Measurements from ENCODE around the gene SPESP1.
A peak's percentile ranks its signal among the peaks of the same experiment; 100 is the strongest.
"Not testable (repeated sequence)": the region's sequence is repeated elsewhere in the genome, so short reads cannot be mapped to it uniquely, and the experiment has no call there.

The SPESP1 gene

DNA sequence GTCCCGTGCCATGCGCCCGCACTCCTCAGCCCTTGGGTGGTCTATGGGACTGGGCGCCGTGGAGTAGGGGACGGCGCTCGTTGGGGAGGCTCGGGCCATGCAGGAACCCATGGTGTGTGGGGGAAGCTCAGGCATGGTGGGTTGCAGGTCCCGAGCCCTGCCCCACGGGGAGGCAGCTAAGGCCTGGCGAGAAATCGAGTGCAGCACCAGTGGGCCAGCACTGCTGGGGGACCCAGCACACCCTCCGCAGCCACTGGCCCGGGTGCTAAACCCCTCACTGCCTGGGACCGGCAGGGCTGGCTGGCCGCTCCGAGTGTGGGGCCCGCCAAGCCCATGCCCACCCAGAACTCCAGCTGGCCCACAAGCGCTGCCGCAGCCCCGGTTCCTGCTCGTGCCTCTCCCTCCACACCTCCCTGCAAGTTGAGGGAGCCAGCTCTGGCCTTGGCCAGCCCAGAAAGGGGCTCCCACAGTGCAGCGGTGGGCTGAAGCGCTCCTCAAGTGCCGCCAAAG, 45.4 kb downstream of the SPESP1 start:
- no CpG with 5 or more reads among the region's 26 CpGs for WGBS (ENCODE audit: extremely low coverage, insufficient coverage, insufficient read length)
- H3K79me1 ChIP-seq (ENCODE audit: low read length); H4K91ac ChIP-seq (ENCODE audit: low read depth, low read length); H3K9ac ChIP-seq (ENCODE audit: low read length); H3K4me1 ChIP-seq (ENCODE audit: control insufficient read depth in 1 of 2, insufficient read depth in 2 of 2, low read length in 2 of 2); H3K36me3 ChIP-seq (ENCODE audit: control insufficient read depth in 1 of 2, insufficient read depth in 2 of 2, low read length in 2 of 2); H3K27ac ChIP-seq (ENCODE audit: low read depth, low read length); DNase-seq; H4K8ac ChIP-seq (ENCODE audit: low read depth, low read length); H3K4ac ChIP-seq (ENCODE audit: low read depth, low read length); H2AK5ac ChIP-seq (ENCODE audit: low read length); H2AFZ ChIP-seq (ENCODE audit: insufficient read depth, low read length, poor library complexity); H2BK120ac ChIP-seq (ENCODE audit: insufficient read depth, low read length, poor library complexity); H3K9me3 ChIP-seq (ENCODE audit: insufficient read depth, low read depth, low read length); H3K27me3 ChIP-seq (ENCODE audit: insufficient read depth, low read length); H3K18ac ChIP-seq (ENCODE audit: low read length); H3K14ac ChIP-seq (ENCODE audit: low read length); H4K12ac ChIP-seq (ENCODE audit: low read depth, low read length); H2BK12ac ChIP-seq (ENCODE audit: low read length); H2BK5ac ChIP-seq (ENCODE audit: low read depth, low read length, poor library complexity); H3K79me2 ChIP-seq (ENCODE audit: control insufficient read depth, insufficient read depth, low read length, poor library complexity); H3K4me2 ChIP-seq (ENCODE audit: low read length); H3K23ac ChIP-seq (ENCODE audit: low read length): not testable (repeated sequence)
- H3K4me3 ChIP-seq (ENCODE audit: low read depth, low read length) = peak overlapping the region; percentile 59

DNA sequence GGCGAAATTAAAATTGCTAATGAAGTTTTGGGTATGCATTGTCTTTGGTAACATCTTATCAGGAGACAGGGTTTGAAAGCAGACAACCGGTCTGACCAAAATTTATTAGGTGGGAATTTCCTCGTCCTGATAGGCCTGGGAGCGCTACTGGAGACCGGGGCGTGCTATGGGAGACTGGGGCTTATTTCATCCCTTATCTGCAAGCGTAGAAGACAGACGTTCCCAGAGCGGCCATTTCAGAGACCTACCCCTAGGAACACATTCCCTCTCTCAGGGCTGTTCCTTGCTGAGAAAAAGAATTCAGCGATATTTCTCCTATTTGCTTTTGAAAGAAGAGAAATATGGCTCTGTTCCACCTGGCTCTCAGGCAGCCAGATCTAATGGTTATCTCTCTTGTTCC, 47.1 kb downstream of the SPESP1 start:
- not testable (repeated sequence) for H3K27me3 ChIP-seq (ENCODE audit: insufficient read depth, low read length); H3K9me3 ChIP-seq (ENCODE audit: insufficient read depth, low read depth, low read length); H3K4me2 ChIP-seq (ENCODE audit: low read length); H3K18ac ChIP-seq (ENCODE audit: low read length); H3K14ac ChIP-seq (ENCODE audit: low read length); H3K4me1 ChIP-seq (ENCODE audit: control insufficient read depth in 1 of 2, insufficient read depth in 2 of 2, low read length in 2 of 2); H2AK5ac ChIP-seq (ENCODE audit: low read length); H2BK120ac ChIP-seq (ENCODE audit: insufficient read depth, low read length, poor library complexity); H4K91ac ChIP-seq (ENCODE audit: low read depth, low read length); H3K79me1 ChIP-seq (ENCODE audit: low read length); DNase-seq; H4K12ac ChIP-seq (ENCODE audit: low read depth, low read length); H4K8ac ChIP-seq (ENCODE audit: low read depth, low read length); H2BK5ac ChIP-seq (ENCODE audit: low read depth, low read length, poor library complexity); H3K36me3 ChIP-seq (ENCODE audit: control insufficient read depth in 1 of 2, insufficient read depth in 2 of 2, low read length in 2 of 2); H3K79me2 ChIP-seq (ENCODE audit: control insufficient read depth, insufficient read depth, low read length, poor library complexity); H3K27ac ChIP-seq (ENCODE audit: low read depth, low read length); H3K4ac ChIP-seq (ENCODE audit: low read depth, low read length); H3K9ac ChIP-seq (ENCODE audit: low read length); H3K4me3 ChIP-seq (ENCODE audit: low read depth, low read length); H2BK12ac ChIP-seq (ENCODE audit: low read length); H3K23ac ChIP-seq (ENCODE audit: low read length); H2AFZ ChIP-seq (ENCODE audit: insufficient read depth, low read length, poor library complexity)
- WGBS (ENCODE audit: extremely low coverage, insufficient coverage, insufficient read length) = no CpG with 5 or more reads among the region's 10 CpGs

DNA sequence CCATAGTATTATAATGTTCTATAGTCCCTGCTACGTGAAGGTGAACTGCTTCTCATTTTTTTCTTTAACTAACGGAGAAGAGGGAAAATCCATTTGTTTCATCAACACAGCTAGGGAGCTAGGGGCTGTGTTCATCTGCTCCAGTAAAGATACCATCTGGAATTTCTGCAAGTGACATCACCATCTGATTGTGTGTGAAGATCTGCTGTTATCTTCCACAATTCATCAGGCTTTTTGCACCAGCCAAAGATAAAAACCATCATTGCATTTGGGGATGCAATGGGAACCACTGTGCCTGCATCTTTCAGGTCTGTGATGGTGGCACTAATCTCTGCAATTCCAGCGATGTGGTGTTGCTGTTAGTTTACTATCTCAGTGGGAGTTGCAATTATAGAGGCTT, 48.7 kb downstream of the SPESP1 start:
- H2AFZ ChIP-seq (ENCODE audit: insufficient read depth, low read length, poor library complexity) = no peak overlapping the region
- no peak overlapping the region for H3K4me2 ChIP-seq (ENCODE audit: low read length)
- H3K4me3 ChIP-seq (ENCODE audit: low read depth, low read length) = no peak overlapping the region
- no peak overlapping the region for H4K91ac ChIP-seq (ENCODE audit: low read depth, low read length)
- no peak overlapping the region for H3K9ac ChIP-seq (ENCODE audit: low read length)
- H3K27me3 ChIP-seq (ENCODE audit: insufficient read depth, low read length) = no peaks in the 10 kb centered on the region
- H3K36me3 ChIP-seq (ENCODE audit: control insufficient read depth in 1 of 2, insufficient read depth in 2 of 2, low read length in 2 of 2) = no peaks in the 10 kb centered on the region
- H3K14ac ChIP-seq (ENCODE audit: low read length) = no peak overlapping the region
- H3K79me1 ChIP-seq (ENCODE audit: low read length) = no peaks in the 10 kb centered on the region
- no peak overlapping the region for H3K23ac ChIP-seq (ENCODE audit: low read length)
- H4K8ac ChIP-seq (ENCODE audit: low read depth, low read length) = no peak overlapping the region
- H2BK120ac ChIP-seq (ENCODE audit: insufficient read depth, low read length, poor library complexity) = no peak overlapping the region
- no peaks in the 10 kb centered on the region for H3K4me1 ChIP-seq (ENCODE audit: control insufficient read depth in 1 of 2, insufficient read depth in 2 of 2, low read length in 2 of 2)
- no CpG with 5 or more reads among the region's 3 CpGs for WGBS (ENCODE audit: extremely low coverage, insufficient coverage, insufficient read length)
- no peak overlapping the region for H2BK5ac ChIP-seq (ENCODE audit: low read depth, low read length, poor library complexity)
- H4K12ac ChIP-seq (ENCODE audit: low read depth, low read length) = no peak overlapping the region
- H3K79me2 ChIP-seq (ENCODE audit: control insufficient read depth, insufficient read depth, low read length, poor library complexity) = no peaks in the 10 kb centered on the region
- H3K27ac ChIP-seq (ENCODE audit: low read depth, low read length) = no peak overlapping the region
- peak; percentile 84 to 97 for DNase-seq
- H3K9me3 ChIP-seq (ENCODE audit: insufficient read depth, low read depth, low read length) = peaks cover 9% of the 10 kb centered on the region
- no peak overlapping the region for H3K4ac ChIP-seq (ENCODE audit: low read depth, low read length)
- no peak overlapping the region for H2AK5ac ChIP-seq (ENCODE audit: low read length)
- no peak overlapping the region for H3K18ac ChIP-seq (ENCODE audit: low read length)
- H2BK12ac ChIP-seq (ENCODE audit: low read length) = no peak overlapping the region

DNA sequence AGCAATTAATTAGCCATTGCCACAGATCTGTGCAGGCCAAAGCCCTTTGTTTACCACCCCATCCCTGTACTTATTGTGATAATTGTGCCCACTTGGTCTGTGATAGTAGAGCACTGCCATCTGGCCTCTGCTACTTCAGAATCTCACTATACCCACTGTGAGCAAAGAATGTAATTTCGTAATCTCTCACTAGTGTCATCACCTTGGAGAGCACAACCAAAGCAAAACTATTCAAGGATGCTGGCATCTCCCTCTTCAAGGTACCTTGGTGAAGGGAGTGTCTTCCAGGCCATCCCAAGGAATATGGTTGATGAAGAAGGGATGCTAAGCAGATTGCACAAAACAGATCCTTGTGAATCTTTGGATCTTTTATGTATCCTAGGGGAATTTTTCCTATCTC, 49.5 kb downstream of the SPESP1 start:
- no CpG with 5 or more reads among the region's 1 CpG for WGBS (ENCODE audit: extremely low coverage, insufficient coverage, insufficient read length)
- no peak overlapping the region for H3K9ac ChIP-seq (ENCODE audit: low read length)
- H2AFZ ChIP-seq (ENCODE audit: insufficient read depth, low read length, poor library complexity) = no peak overlapping the region

More for the DNA sequence above, 49.5 kb downstream of the SPESP1 start:
- H4K12ac ChIP-seq (ENCODE audit: low read depth, low read length) = no peak overlapping the region
- no peak overlapping the region for H4K8ac ChIP-seq (ENCODE audit: low read depth, low read length)
- H3K4ac ChIP-seq (ENCODE audit: low read depth, low read length) = no peak overlapping the region
- H2BK5ac ChIP-seq (ENCODE audit: low read depth, low read length, poor library complexity) = no peak overlapping the region
- no peaks in the 10 kb centered on the region for H3K79me2 ChIP-seq (ENCODE audit: control insufficient read depth, insufficient read depth, low read length, poor library complexity)
- H3K4me3 ChIP-seq (ENCODE audit: low read depth, low read length) = no peak overlapping the region
- no peak overlapping the region for H4K91ac ChIP-seq (ENCODE audit: low read depth, low read length)
- H3K23ac ChIP-seq (ENCODE audit: low read length) = no peak overlapping the region
- H2BK12ac ChIP-seq (ENCODE audit: low read length) = no peak overlapping the region
- peaks cover 9% of the 10 kb centered on the region for H3K9me3 ChIP-seq (ENCODE audit: insufficient read depth, low read depth, low read length)
- H2AK5ac ChIP-seq (ENCODE audit: low read length) = no peak overlapping the region
- H2BK120ac ChIP-seq (ENCODE audit: insufficient read depth, low read length, poor library complexity) = no peak overlapping the region
- H3K79me1 ChIP-seq (ENCODE audit: low read length) = no peaks in the 10 kb centered on the region
- H3K27ac ChIP-seq (ENCODE audit: low read depth, low read length) = no peak overlapping the region
- H3K36me3 ChIP-seq (ENCODE audit: control insufficient read depth in 1 of 2, insufficient read depth in 2 of 2, low read length in 2 of 2) = no peaks in the 10 kb centered on the region
- no peaks in the 10 kb centered on the region for H3K27me3 ChIP-seq (ENCODE audit: insufficient read depth, low read length)
- H3K14ac ChIP-seq (ENCODE audit: low read length) = no peak overlapping the region
- H3K4me1 ChIP-seq (ENCODE audit: control insufficient read depth in 1 of 2, insufficient read depth in 2 of 2, low read length in 2 of 2) = peaks cover 0 to 2% of the 10 kb centered on the region in 2 experiments
- no peak overlapping the region for H3K18ac ChIP-seq (ENCODE audit: low read length)
- H3K4me2 ChIP-seq (ENCODE audit: low read length) = no peak overlapping the region
- peak; percentile 5 to 67 for DNase-seq
